IMR-90 (cell line): Measurements from ENCODE around the gene MRM2. TPM values are rescaled to one million over a fixed set of nuclear protein-coding genes. Genes with fewer than 3 reads are reported as not detected.

Source experiments
- ATAC-seq: fragments of 200-7000 bp; cut with Tn5 transposase; 2 replicates; pipeline ENCODE4 v1.9.1; 2020; ENCODE audit warnings: low read depth, mild to moderate bottlenecking, moderate library complexity
- BruUV-seq: library from RNA; stranded (reverse); fragments of 400-500 nt; replicated peaks from 2 replicates; lab custom pipeline; 2021; lab: Mats Ljungman, UMichigan
- CTCF ChIA-PET: fragments of 300-600 bp; formaldehyde crosslinking; extraction: SDS; loops from one replicate; lab custom pipeline; 2021; ENCODE audit warnings: antibody characterized with exemption; lab: Yijun Ruan, JAX
- POLR2A ChIA-PET: fragments of 300-600 bp; sonication (Branson Sonifier 250); formaldehyde crosslinking; loops from one replicate; lab custom pipeline; 2022; ENCODE audit warnings: antibody characterized with exemption; ENCODE audit not compliant: unreplicated experiment; lab: Charles Lee
- DNase-seq: peaks from one replicate; pipeline ENCODE4 v3.0.0; 2013
- H2AFZ ChIP-seq: replicated peaks from 2 replicates; pipeline ENCODE3; 2013; ENCODE audit warnings: low read length, mild to moderate bottlenecking; ENCODE audit not compliant: poor library complexity
- H2AK5ac ChIP-seq: 2 replicates; pipeline ENCODE4 v1.6.1; 2013; ENCODE audit warnings: low read depth, low read length, inconsistent platforms
- H2AK9ac ChIP-seq: replicated peaks from 2 replicates; pipeline ENCODE3; 2013; ENCODE audit warnings: mild to moderate bottlenecking, low read depth, low read length, moderate library complexity; ENCODE audit not compliant: poor library complexity
- H2BK120ac ChIP-seq: 2 replicates; pipeline ENCODE4 v1.6.1; 2013; ENCODE audit warnings: low read depth, low read length, inconsistent platforms
- H2BK15ac ChIP-seq: 3 replicates; pipeline ENCODE4 v1.6.1; 2013; ENCODE audit warnings: low read depth, low read length, inconsistent platforms
- H2BK20ac ChIP-seq: 2 replicates; pipeline ENCODE4 v1.6.1; 2013; ENCODE audit warnings: low read depth, mild to moderate bottlenecking, inconsistent platforms, low read length, moderate library complexity
- H2BK5ac ChIP-seq: 2 replicates; pipeline ENCODE4 v1.6.1; 2013; ENCODE audit warnings: mild to moderate bottlenecking, low read depth, low read length, inconsistent platforms; ENCODE audit not compliant: poor library complexity, severe bottlenecking
- H3K14ac ChIP-seq: replicated peaks from 2 replicates; pipeline ENCODE4 v1.6.1; 2013; ENCODE audit warnings: low read depth, low read length, inconsistent platforms
- H3K18ac ChIP-seq: 2 replicates; pipeline ENCODE4 v1.6.1; 2013; ENCODE audit warnings: low read depth, low read length, control low read depth
- H3K23ac ChIP-seq: 2 replicates; pipeline ENCODE4 v1.6.1; 2013; ENCODE audit warnings: low read depth, low read length, inconsistent platforms
- H3K27ac ChIP-seq: 2 replicates; pipeline ENCODE4 v1.5.1; 2013; ENCODE audit warnings: mild to moderate bottlenecking, control low read depth, low read length; ENCODE audit not compliant: insufficient read depth
- H3K27me3 ChIP-seq: 2 replicates; pipeline ENCODE4 v1.6.1; 2013; ENCODE audit warnings: low read length; ENCODE audit not compliant: control insufficient read depth, insufficient read depth
- H3K36me3 ChIP-seq: 2 replicates; pipeline ENCODE4 v1.6.1; 2013; ENCODE audit warnings: low read length, mixed read lengths; ENCODE audit not compliant: control insufficient read depth, insufficient read depth
- H3K4ac ChIP-seq: 2 replicates; pipeline ENCODE4 v1.6.1; 2013; ENCODE audit warnings: low read depth, low read length, inconsistent platforms
- H3K4me1 ChIP-seq: 2 replicates; pipeline ENCODE4 v1.6.1; 2013; ENCODE audit warnings: low read length, mixed read lengths; ENCODE audit not compliant: control insufficient read depth, insufficient read depth
- H3K4me2 ChIP-seq: 2 replicates; pipeline ENCODE4 v1.6.1; 2013; ENCODE audit warnings: low read depth, mild to moderate bottlenecking, control low read depth, low read length, moderate library complexity
- H3K4me3 ChIP-seq: 2 replicates; pipeline ENCODE4 v1.5.1; 2013; ENCODE audit warnings: low read depth, mild to moderate bottlenecking, control low read depth, low read length, moderate library complexity; ENCODE audit not compliant: insufficient read depth
- H3K56ac ChIP-seq: 2 replicates; pipeline ENCODE4 v1.6.1; 2013; ENCODE audit warnings: low read length, inconsistent platforms; ENCODE audit not compliant: insufficient read depth; ENCODE audit errors: extremely low read depth
- H3K79me1 ChIP-seq, 2 experiments: 2 replicates each; pipeline ENCODE4 v1.6.1; 2013; ENCODE audit warnings: low read length in 2 of 2, inconsistent platforms in 1 of 2, low read depth in 1 of 2
- H3K9ac ChIP-seq: 2 replicates; pipeline ENCODE4 v1.6.1; 2013; ENCODE audit warnings: low read depth, low read length, control low read depth
- H3K9me1 ChIP-seq: 2 replicates; pipeline ENCODE4 v1.6.1; 2013; ENCODE audit warnings: low read length, inconsistent platforms; ENCODE audit not compliant: insufficient read depth
- H3K9me3 ChIP-seq: 2 replicates; pipeline ENCODE4 v1.6.1; 2013; ENCODE audit warnings: low read length; ENCODE audit not compliant: control insufficient read depth, insufficient read depth
- H4K20me1 ChIP-seq: 2 replicates; pipeline ENCODE4 v1.6.1; 2013; ENCODE audit warnings: low read length, inconsistent platforms; ENCODE audit not compliant: insufficient read depth
- H4K5ac ChIP-seq: 2 replicates; pipeline ENCODE4 v1.6.1; 2013; ENCODE audit warnings: mild to moderate bottlenecking, low read depth, low read length, control low read depth
- H4K8ac ChIP-seq, 2 experiments: 2 replicates each; pipeline ENCODE4 v1.6.1; 2013; ENCODE audit warnings: low read depth in 2 of 2, low read length in 2 of 2, control low read depth in 1 of 2, inconsistent platforms in 1 of 2
- H4K91ac ChIP-seq: 2 replicates; pipeline ENCODE4 v1.6.1; 2013; ENCODE audit warnings: low read depth, low read length, inconsistent platforms; ENCODE audit not compliant: insufficient read depth
- BHLHE40 ChIP-seq: fragments of 150-350 bp; IDR thresholded peaks from 2 replicates; pipeline ENCODE4 v1.6.1; 2016; ENCODE audit warnings: mild to moderate bottlenecking, low read depth, low read length
- CEBPB ChIP-seq: IDR thresholded peaks from 2 replicates; pipeline ENCODE4 v1.6.1; 2012; ENCODE audit warnings: low read depth, low read length, improper control_type of control experiment
- CHD1 ChIP-seq: IDR thresholded peaks from 2 replicates; pipeline ENCODE4 v1.6.1; 2012; ENCODE audit warnings: low read depth, low read length, improper control_type of control experiment
- CTCF ChIP-seq: conservative IDR thresholded peaks from 2 replicates; pipeline ENCODE4 v1.5.1; 2012; ENCODE audit warnings: mild to moderate bottlenecking, low read depth, low read length, improper control_type of control experiment
- ELK1 ChIP-seq: fragments of 150-350 bp; IDR thresholded peaks from 2 replicates; pipeline ENCODE4 v1.6.1; 2016; ENCODE audit warnings: low read depth, mild to moderate bottlenecking, low read length, moderate library complexity, borderline replicate concordance
- FOS ChIP-seq: fragments of 150-350 bp; IDR thresholded peaks from 2 replicates; pipeline ENCODE4 v1.6.1; 2016; ENCODE audit warnings: low read depth, low read length
- MAFK ChIP-seq: IDR thresholded peaks from 2 replicates; pipeline ENCODE4 v1.6.1; 2012; ENCODE audit warnings: low read depth, low read length, improper control_type of control experiment
- MAZ ChIP-seq: IDR thresholded peaks from 2 replicates; pipeline ENCODE4 v1.6.1; 2012; ENCODE audit warnings: low read depth, mild to moderate bottlenecking, low read length, improper control_type of control experiment, moderate library complexity, borderline replicate concordance
- MXI1 ChIP-seq: IDR thresholded peaks from 2 replicates; pipeline ENCODE4 v1.6.1; 2012; ENCODE audit warnings: low read depth, mild to moderate bottlenecking, low read length, moderate library complexity, borderline replicate concordance
- NFE2L2 ChIP-seq: fragments of 150-350 bp; IDR thresholded peaks from 2 replicates; pipeline ENCODE4 v1.6.1; 2016; ENCODE audit warnings: low read depth, mild to moderate bottlenecking, low read length
- POLR2A ChIP-seq: IDR thresholded peaks from 2 replicates; pipeline ENCODE4 v1.6.1; 2012; ENCODE audit warnings: mild to moderate bottlenecking, low read depth, low read length
- RAD21 ChIP-seq: IDR thresholded peaks from 2 replicates; pipeline ENCODE4 v1.6.1; 2012; ENCODE audit warnings: low read length, improper control_type of control experiment
- RCOR1 ChIP-seq: IDR thresholded peaks from 2 replicates; pipeline ENCODE4 v1.6.1; 2012; ENCODE audit warnings: mild to moderate bottlenecking, low read length, improper control_type of control experiment; ENCODE audit not compliant: insufficient replicate concordance
- RFX5 ChIP-seq: IDR thresholded peaks from 2 replicates; pipeline ENCODE4 v1.8.0; 2012; ENCODE audit warnings: low read depth, mild to moderate bottlenecking, low read length, moderate library complexity
- SMC3 ChIP-seq: fragments of 150-350 bp; IDR thresholded peaks from 2 replicates; pipeline ENCODE4 v1.6.1; 2016; ENCODE audit warnings: low read depth, mild to moderate bottlenecking, antibody characterized with exemption, low read length, moderate library complexity
- USF2 ChIP-seq: fragments of 150-350 bp; IDR thresholded peaks from 2 replicates; pipeline ENCODE4 v1.6.1; 2017; ENCODE audit warnings: mild to moderate bottlenecking, antibody characterized with exemption, low read length, low read depth
- WGBS, 2 experiments: methylation state at CpG; one replicate each; pipeline versions ENCODE4 v1.1.5 to v1.1.7; 2013; ENCODE audit warnings: missing lambda C conversion rate in 2 of 2; ENCODE audit not compliant: insufficient read length in 1 of 2; ENCODE audit errors: extremely low coverage in 2 of 2; 5-methylcytosine and 5-hydroxymethylcytosine counted together
- dilution Hi-C: fragments of 300-500 bp; cut with HindIII; formaldehyde crosslinking; loops from one replicate; pipeline ENCODE4 v1.14.3; 2018; ENCODE audit warnings: low sequenced_read_pairs; ENCODE audit not compliant: unreplicated experiment
- in situ Hi-C: fragments of 300-500 bp; cut with MboI; formaldehyde crosslinking; loops from 3 replicates; pipeline ENCODE4 v1.14.3; 2019; ENCODE audit warnings: low sequenced_read_pairs, inconsistent platforms, mixed read lengths
- intact Hi-C: fragments of 100-400 bp; cut with micrococcal nuclease; formaldehyde crosslinking; loops from 2 replicates; pipeline ENCODE4 v1.10.0; 2022
- polyA plus RNA-seq, 3 experiments: library from polyadenylated mRNA; depleted of rRNA; stranded (reverse); fragments of >200 nt; gene quantifications; 2 replicates each; pipeline ENCODE4 v1.2.3, GENCODE V29; 2012; ENCODE audit warnings: low replicate concordance in 1 of 3
- total RNA-seq: library from RNA; depleted of rRNA; stranded (reverse); fragments of >200 nt; gene quantifications from 2 replicates; pipeline ENCODE4 v1.2.3, GENCODE V29; 2012

MRM2 gene
- total and polyA plus RNA-seq, 2 of the 4 experiments (the other 2 are of a cell fraction), result 19.1 to 23.8 TPM

GRCh38 chr7:2259480-2259879 lies 17.5 kb upstream of the MRM2 start:
- no peaks in the 10 kb centered on the region for H3K27me3 ChIP-seq
- H3K4ac ChIP-seq, result no peak overlapping the region
- H2BK120ac ChIP-seq, result no peak overlapping the region
- H3K36me3 ChIP-seq, result peaks cover 33% of the 10 kb centered on the region
- ATAC-seq, result no peak
- H2AFZ ChIP-seq, result no peak overlapping the region
- in situ Hi-C loops, result no loop called here
- ChIA-PET CTCF (no interaction called here), POLR2A (no interaction called here)
- no peak overlapping the region for H2AK5ac ChIP-seq
- TF ChIP-seq ELK1, result no peak
- TF ChIP-seq RAD21, result no peak
- TF ChIP-seq MAZ, result no peak
- TF ChIP-seq FOS, result no peak
- no peak for TF ChIP-seq RCOR1
- TF ChIP-seq CEBPB, result no peak
- no peak for TF ChIP-seq SMC3
- TF ChIP-seq MXI1, result no peak
- TF ChIP-seq USF2, result no peak
- TF ChIP-seq CTCF, result no peak
- TF ChIP-seq POLR2A, result no peak
- no peak for TF ChIP-seq MAFK
- no peak for TF ChIP-seq RFX5
- no peak for TF ChIP-seq BHLHE40
- no peak for TF ChIP-seq NFE2L2
- TF ChIP-seq CHD1, result no peak
- H2AK9ac ChIP-seq, result no peak overlapping the region
- intact Hi-C loops, result no loop called here
- peaks cover 0 to 4% of the 10 kb centered on the region in 2 experiments; a peak in 1 of 4 replicates for H3K79me1 ChIP-seq
- H3K14ac ChIP-seq, result no peak overlapping the region
- no peak for DNase-seq
- no peak overlapping the region for H3K23ac ChIP-seq
- no peak overlapping the region for H3K27ac ChIP-seq
- no peak overlapping the region for H3K4me3 ChIP-seq
- 0 out of 2 replicates have a peak, but pooled peaks cover 3% of the 10 kb centered on the region for H3K9me1 ChIP-seq
- dilution Hi-C loops, result no loop called here
- H4K5ac ChIP-seq, result no peak overlapping the region
- no TSS peak for BruUV-seq
- H4K91ac ChIP-seq, result no peak overlapping the region
- H2BK20ac ChIP-seq, result no peak overlapping the region
- H3K9me3 ChIP-seq, result no peaks in the 10 kb centered on the region
- no peak overlapping the region for H3K18ac ChIP-seq
- no peak overlapping the region for H4K8ac ChIP-seq
- no peak overlapping the region for H2BK5ac ChIP-seq
- no peaks in the 10 kb centered on the region for H3K4me1 ChIP-seq
- H3K4me2 ChIP-seq, result no peak overlapping the region
- WGBS, 2 experiments, result 100% methylated on average over 1 of the region's 9 CpGs; no CpG with 5 or more reads in 1 of the 2 experiments
- H4K20me1 ChIP-seq, result peaks cover 7% of the 10 kb centered on the region; the same call in 1 of the 2 replicates
- H3K56ac ChIP-seq, result no peak overlapping the region
- no peak overlapping the region for H2BK15ac ChIP-seq
- H3K9ac ChIP-seq, result no peak overlapping the region
